Endothelial cell of umbilical vein (primary cell): ENCODE measurements around the gene MAPK8IP3.

ENCODE experiments used
- EZH2 ChIP-seq: IDR thresholded peaks from 2 replicates; pipeline ENCODE4 v1.6.1; 2012; ENCODE audit warnings: borderline replicate concordance, low read depth, mild to moderate bottlenecking, moderate library complexity, low read length, inconsistent platforms; ENCODE audit not compliant: severe bottlenecking
- FOS ChIP-seq: IDR thresholded peaks from 2 replicates; pipeline ENCODE4 v1.6.1; 2011; ENCODE audit warnings: mild to moderate bottlenecking, low read length, moderate library complexity, borderline replicate concordance; ENCODE audit not compliant: insufficient read depth
- GATA2 ChIP-seq: IDR thresholded peaks from 2 replicates; pipeline ENCODE4 v1.7.0; 2011; ENCODE audit warnings: low read depth, mild to moderate bottlenecking, moderate library complexity, mixed read lengths, low read length; ENCODE audit not compliant: insufficient read length, insufficient read depth
- JUN ChIP-seq: IDR thresholded peaks from 2 replicates; pipeline ENCODE4 v1.6.1; 2011; ENCODE audit warnings: borderline replicate concordance, low read depth; ENCODE audit not compliant: insufficient read length, insufficient read depth
- MYC ChIP-seq: IDR thresholded peaks from one replicate; pipeline ENCODE4 v1.6.1; 2011; ENCODE audit warnings: mild to moderate bottlenecking, low read depth, low read length
- POLR2A ChIP-seq: IDR thresholded peaks from 2 replicates; pipeline ENCODE4 v1.6.1; 2012; ENCODE audit warnings: low read depth, mild to moderate bottlenecking, control low read depth, low read length
- POLR2AphosphoS5 ChIP-seq: IDR thresholded peaks from 2 replicates; pipeline ENCODE4 v1.6.1; 2012; ENCODE audit warnings: low read depth, mild to moderate bottlenecking, control low read depth, low read length, moderate library complexity; ENCODE audit not compliant: insufficient read depth
- TF ChIP-seq, protein P1 (sequence below), 2 donors: IDR thresholded peaks; 1 replicate in 1 of 2; 2 replicates in 1 of 2; pipeline ENCODE4 v1.5.1; 2011; ENCODE audit warnings: low read length in 2 of 2, mild to moderate bottlenecking in 2 of 2, moderate library complexity in 2 of 2, control low read depth in 1 of 2, inconsistent platforms in 1 of 2, low read depth in 1 of 2; ENCODE audit not compliant: insufficient read depth in 1 of 2; ENCODE audit errors: extremely low read depth in 1 of 2
- TF ChIP-seq, protein P2 (sequence below): IDR thresholded peaks from 2 replicates; pipeline ENCODE4 v1.6.1; 2011; ENCODE audit not compliant: insufficient read depth, insufficient read length

DNA sequence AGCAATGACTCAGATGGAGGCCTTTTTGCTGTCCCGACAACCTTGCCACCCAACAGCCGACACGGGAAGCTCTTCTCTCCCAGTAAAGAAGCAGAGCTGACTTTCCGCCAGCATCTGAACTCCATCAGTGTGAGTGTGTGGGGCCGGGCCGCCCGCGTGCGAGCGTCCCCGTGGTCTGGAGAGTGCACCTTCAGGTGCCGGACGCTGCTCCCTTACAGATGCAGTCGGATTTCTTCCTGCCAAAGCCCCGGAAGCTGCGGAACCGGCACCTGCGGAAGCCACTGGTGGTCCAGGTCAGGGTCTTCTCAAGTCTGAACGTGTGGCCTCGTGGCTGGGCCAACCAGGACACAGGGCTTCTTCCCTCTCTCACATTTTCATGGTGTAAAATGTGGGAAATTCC is 43.5 kb upstream of the MAPK8IP3 start:
- TF ChIP-seq POLR2A: no peak
- TF ChIP-seq, protein P1, sequence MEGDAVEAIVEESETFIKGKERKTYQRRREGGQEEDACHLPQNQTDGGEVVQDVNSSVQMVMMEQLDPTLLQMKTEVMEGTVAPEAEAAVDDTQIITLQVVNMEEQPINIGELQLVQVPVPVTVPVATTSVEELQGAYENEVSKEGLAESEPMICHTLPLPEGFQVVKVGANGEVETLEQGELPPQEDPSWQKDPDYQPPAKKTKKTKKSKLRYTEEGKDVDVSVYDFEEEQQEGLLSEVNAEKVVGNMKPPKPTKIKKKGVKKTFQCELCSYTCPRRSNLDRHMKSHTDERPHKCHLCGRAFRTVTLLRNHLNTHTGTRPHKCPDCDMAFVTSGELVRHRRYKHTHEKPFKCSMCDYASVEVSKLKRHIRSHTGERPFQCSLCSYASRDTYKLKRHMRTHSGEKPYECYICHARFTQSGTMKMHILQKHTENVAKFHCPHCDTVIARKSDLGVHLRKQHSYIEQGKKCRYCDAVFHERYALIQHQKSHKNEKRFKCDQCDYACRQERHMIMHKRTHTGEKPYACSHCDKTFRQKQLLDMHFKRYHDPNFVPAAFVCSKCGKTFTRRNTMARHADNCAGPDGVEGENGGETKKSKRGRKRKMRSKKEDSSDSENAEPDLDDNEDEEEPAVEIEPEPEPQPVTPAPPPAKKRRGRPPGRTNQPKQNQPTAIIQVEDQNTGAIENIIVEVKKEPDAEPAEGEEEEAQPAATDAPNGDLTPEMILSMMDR (IDR thresholded peaks at IDR 0.05; ENCODE audit: extremely low read depth in 1 of 2, insufficient read depth in 1 of 2, low read depth in 1 of 2, low read length in 2 of 2): no peak
- no peak for TF ChIP-seq EZH2
- TF ChIP-seq POLR2AphosphoS5: no peak
- no peak for TF ChIP-seq GATA2
- TF ChIP-seq, protein P2, sequence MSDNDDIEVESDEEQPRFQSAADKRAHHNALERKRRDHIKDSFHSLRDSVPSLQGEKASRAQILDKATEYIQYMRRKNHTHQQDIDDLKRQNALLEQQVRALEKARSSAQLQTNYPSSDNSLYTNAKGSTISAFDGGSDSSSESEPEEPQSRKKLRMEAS: no peak
- TF ChIP-seq JUN: no peak
- TF ChIP-seq MYC: no peak
- TF ChIP-seq FOS: no peak
